ENCODE results near the gene LMBR1.
"Not testable (repeated sequence)": the region's sequence is repeated elsewhere in the genome, so short reads cannot be mapped to it uniquely, and the experiment has no call there.

Gene LMBR1

GRCh38 chr7:156903232-156903909 lies 10.4 kb upstream of the LMBR1 start:
- DNase-seq (ENCODE audit: low read depth): no peak

GRCh38 chr7:156900093-156900492 lies 7.1 kb upstream of the LMBR1 start:
- DNase-seq (ENCODE audit: low read depth): not testable (repeated sequence)

GRCh38 chr7:156898938-156899337 lies 6.0 kb upstream of the LMBR1 start:
- DNase-seq (ENCODE audit: low read depth): no peak

GRCh38 chr7:156897673-156898072 lies 4.7 kb upstream of the LMBR1 start:
- peak; percentile 25 for DNase-seq (ENCODE audit: low read depth)

- DNase-seq (ENCODE audit: low read depth): no peak
Observed at GRCh38 chr7:156896388-156897022, 3.5 kb upstream of the LMBR1 start.

- no peak for DNase-seq (ENCODE audit: low read depth)
Observed at GRCh38 chr7:156895024-156895780, 2.2 kb upstream of the LMBR1 start.

- DNase-seq (ENCODE audit: low read depth): peak; percentile 29
Observed at GRCh38 chr7:156892081-156892800, 742 bp downstream of the LMBR1 start.

GRCh38 chr7:156889746-156890145 lies 3.2 kb downstream of the LMBR1 start:
- no peak for DNase-seq (ENCODE audit: low read depth)

- DNase-seq (ENCODE audit: low read depth): peak; percentile 8
Observed at GRCh38 chr7:156889089-156889488, 3.9 kb downstream of the LMBR1 start.

GRCh38 chr7:156886020-156886795 lies 6.8 kb downstream of the LMBR1 start:
- no peak for DNase-seq (ENCODE audit: low read depth)

GRCh38 chr7:156881679-156882078 lies 11.3 kb downstream of the LMBR1 start:
- DNase-seq (ENCODE audit: low read depth): no peak

- DNase-seq (ENCODE audit: low read depth): no peak
Observed at GRCh38 chr7:156875766-156876165, 17.2 kb downstream of the LMBR1 start.

- DNase-seq (ENCODE audit: low read depth): not testable (repeated sequence)
Observed at GRCh38 chr7:156868363-156868762, 24.6 kb downstream of the LMBR1 start.

- DNase-seq (ENCODE audit: low read depth): no peak
Observed at GRCh38 chr7:156865493-156865892, 27.5 kb downstream of the LMBR1 start.

GRCh38 chr7:156862022-156862421 lies 31.0 kb downstream of the LMBR1 start:
- DNase-seq (ENCODE audit: low read depth): not testable (repeated sequence)

GRCh38 chr7:156861212-156861611 lies 31.8 kb downstream of the LMBR1 start:
- DNase-seq (ENCODE audit: low read depth): no peak

- DNase-seq (ENCODE audit: low read depth): not testable (repeated sequence)
Observed at GRCh38 chr7:156860099-156860498, 32.9 kb downstream of the LMBR1 start.

GRCh38 chr7:156858523-156858922 lies 34.5 kb downstream of the LMBR1 start:
- DNase-seq (ENCODE audit: low read depth): no peak

- DNase-seq (ENCODE audit: low read depth): no peak
Observed at GRCh38 chr7:156857757-156858156, 35.2 kb downstream of the LMBR1 start.

GRCh38 chr7:156854654-156855053 lies 38.3 kb downstream of the LMBR1 start:
- no peak for DNase-seq (ENCODE audit: low read depth)

- no peak for DNase-seq (ENCODE audit: low read depth)
Observed at GRCh38 chr7:156848979-156849378, 44.0 kb downstream of the LMBR1 start.
